ENCODE results near the gene PADI3.
A peak's percentile ranks its signal among the peaks of the same experiment; 100 is the strongest.

The PADI3 gene

GRCh38 chr1:17248781-17249180, at the start of gene PADI3:
Gene PADI3, plus strand, starts transcription at chr1:17249098. Its CDS starts 40 bp downstream, at chr1:17249138.
- no peak for DNase-seq (ENCODE audit: low spot score)

GRCh38 chr1:17199267-17200044, 49.4 kb upstream of the PADI3 start:
- DNase-seq (ENCODE audit: low spot score) = no peak

GRCh38 chr1:17200246-17200645, 48.7 kb upstream of the PADI3 start:
- no peak for DNase-seq (ENCODE audit: low spot score)

- no peak for DNase-seq (ENCODE audit: low spot score)
These were observed 48.1 kb upstream of the PADI3 start for GRCh38 chr1:17200756-17201155.

- no peak for DNase-seq (ENCODE audit: low spot score)
These were observed 47.5 kb upstream of the PADI3 start for GRCh38 chr1:17201201-17202021.

GRCh38 chr1:17204546-17205440, 44.1 kb upstream of the PADI3 start, which contains the start of gene PADI1:
Gene PADI1, plus strand, starts transcription at chr1:17205128. Its CDS starts 90 bp downstream, at chr1:17205218.
- DNase-seq (ENCODE audit: low spot score) = no peak

- DNase-seq (ENCODE audit: low spot score) = no peak
These were observed 43.2 kb upstream of the PADI3 start for GRCh38 chr1:17205652-17206051.

GRCh38 chr1:17206196-17206595, 42.7 kb upstream of the PADI3 start:
- DNase-seq (ENCODE audit: low spot score) = no peak

- DNase-seq (ENCODE audit: low spot score) = peak; percentile 0
These were observed 41.9 kb upstream of the PADI3 start for GRCh38 chr1:17207046-17207445.

- DNase-seq (ENCODE audit: low spot score) = no peak
These were observed 41.4 kb upstream of the PADI3 start for GRCh38 chr1:17207540-17207939.

- DNase-seq (ENCODE audit: low spot score) = no peak
These were observed 40.9 kb upstream of the PADI3 start for GRCh38 chr1:17207966-17208418.

- DNase-seq (ENCODE audit: low spot score) = no peak
These were observed 40.4 kb upstream of the PADI3 start for GRCh38 chr1:17208546-17208945.

- DNase-seq (ENCODE audit: low spot score) = no peak
These were observed 39.5 kb upstream of the PADI3 start for GRCh38 chr1:17209430-17209829.

GRCh38 chr1:17210176-17210575, 38.7 kb upstream of the PADI3 start:
- DNase-seq (ENCODE audit: low spot score) = no peak

GRCh38 chr1:17211377-17211776, 37.5 kb upstream of the PADI3 start:
- no peak for DNase-seq (ENCODE audit: low spot score)

GRCh38 chr1:17212009-17212408, 36.9 kb upstream of the PADI3 start:
- no peak for DNase-seq (ENCODE audit: low spot score)

- no peak for DNase-seq (ENCODE audit: low spot score)
These were observed 36.3 kb upstream of the PADI3 start for GRCh38 chr1:17212487-17213121.

- DNase-seq (ENCODE audit: low spot score) = no peak
These were observed 35.6 kb upstream of the PADI3 start for GRCh38 chr1:17213148-17213781.

- DNase-seq (ENCODE audit: low spot score) = no peak
These were observed 35.1 kb upstream of the PADI3 start for GRCh38 chr1:17213782-17214148.

GRCh38 chr1:17214876-17215544, 33.9 kb upstream of the PADI3 start:
- no peak for DNase-seq (ENCODE audit: low spot score)

- no peak for DNase-seq (ENCODE audit: low spot score)
These were observed 33.4 kb upstream of the PADI3 start for GRCh38 chr1:17215545-17215890.

All from cerebellar cortex (tissue), 1 donor.